GM23338 (cell line): ENCODE data around the gene SPACA1.

ENCODE experiments used
- CREB1 ChIP-seq: fragments of 250-450 bp; sonication (Bioruptor Pico); IDR thresholded peaks from 2 replicates; pipeline ENCODE4 v1.5.0; 2020; ENCODE audit warnings: low read depth, mild to moderate bottlenecking, moderate library complexity
- CTCF ChIP-seq, 2 experiments: fragments of 200-600 bp in 1 of 2; sonication (generic) in 1 of 2; conservative IDR thresholded peaks; 2 replicates each; pipeline versions ENCODE4 v1.5.1 to v1.6.1; 2016 to 2017; ENCODE audit warnings: antibody characterized with exemption in 2 of 2, low read depth in 2 of 2, mild to moderate bottlenecking in 2 of 2, moderate library complexity in 1 of 2
- EZH2 ChIP-seq: fragments of 200-600 bp; sonication (generic); IDR thresholded peaks from one replicate; pipeline ENCODE4 v1.8.0; 2017; ENCODE audit warnings: antibody characterized with exemption, mild to moderate bottlenecking, low read depth; ENCODE audit not compliant: unreplicated experiment
- EZH2phosphoT487 ChIP-seq: fragments of 200-600 bp; sonication (generic); IDR thresholded peaks from one replicate; pipeline ENCODE4 v1.8.1; 2018; ENCODE audit warnings: antibody characterized with exemption; ENCODE audit not compliant: unreplicated experiment
- JUNB ChIP-seq: IDR thresholded peaks from one replicate; pipeline ENCODE4 v1.6.1; 2016; ENCODE audit warnings: antibody characterized with exemption; ENCODE audit not compliant: unreplicated experiment
- POLR2AphosphoS5 ChIP-seq: IDR thresholded peaks from 2 replicates; pipeline ENCODE4 v1.6.1; 2016; ENCODE audit warnings: antibody characterized with exemption, low read depth
- REST ChIP-seq: IDR thresholded peaks from one replicate; pipeline ENCODE4 v1.6.1; 2018; ENCODE audit warnings: antibody characterized with exemption; ENCODE audit not compliant: unreplicated experiment
- ZNF114 ChIP-seq: fragments of 250-450 bp; sonication (Bioruptor Pico); IDR thresholded peaks from 2 replicates; pipeline ENCODE4 v1.5.0; 2020; ENCODE audit warnings: mild to moderate bottlenecking, moderate library complexity
- ZNF331 ChIP-seq: fragments of 250-450 bp; sonication (Bioruptor Pico); IDR thresholded peaks from 2 replicates; pipeline ENCODE4 v1.5.0; 2020; ENCODE audit warnings: low read depth, mild to moderate bottlenecking, moderate library complexity

DNA sequence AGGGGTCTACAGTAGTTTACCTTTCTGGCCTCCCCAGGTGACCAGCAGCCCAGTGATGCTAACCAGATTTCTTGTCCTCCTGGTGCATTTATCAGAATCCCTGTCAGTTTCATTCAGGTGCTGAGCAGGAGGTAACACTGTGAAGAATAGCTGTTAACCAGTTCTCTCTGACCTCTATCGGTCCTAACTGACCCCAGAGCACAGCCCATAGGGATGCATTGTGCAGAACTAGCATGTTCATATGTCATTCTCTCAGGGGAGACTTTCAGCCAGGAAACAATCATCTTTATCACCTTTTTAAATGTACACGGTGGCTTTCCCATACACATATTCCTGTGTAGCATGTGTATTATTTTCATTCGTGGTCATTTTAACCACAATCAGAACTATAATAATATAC is 68.6 kb downstream of the SPACA1 start:
- TF ChIP-seq CTCF (conservative IDR thresholded peaks at IDR 0.05; ENCODE audit: low read depth in 2 of 2) (no peak), REST (no peak), EZH2 (no peak), EZH2phosphoT487 (no peak), POLR2AphosphoS5 (no peak), CREB1 (CRISPR knock-in tag) (no peak), ZNF331 (CRISPR knock-in tag) (no peak), JUNB (no peak), ZNF114 (CRISPR knock-in tag) (no peak)
